Measurements from ENCODE around the gene SHB.
"Not testable (repeated sequence)": the region's sequence is repeated elsewhere in the genome, so short reads cannot be mapped to it uniquely, and the experiment has no call there.

The SHB gene

DNA sequence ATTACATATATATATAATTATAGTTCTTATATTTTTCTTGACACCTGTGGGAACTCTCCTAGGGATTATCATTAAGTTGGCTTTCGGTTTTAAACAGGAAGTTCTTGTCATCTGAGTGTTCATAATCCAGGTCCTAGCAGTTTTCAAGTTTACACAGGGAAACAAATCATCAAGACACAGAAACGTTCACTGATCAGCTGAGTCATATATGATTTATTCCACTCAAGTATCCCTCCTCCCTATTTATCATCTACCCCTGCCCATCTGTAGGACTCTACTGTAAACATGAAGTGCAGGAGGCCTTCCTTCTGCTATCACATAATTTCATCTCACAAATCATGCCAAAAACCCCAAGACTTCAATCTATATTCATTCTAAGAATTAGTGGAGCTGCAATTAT, 171.4 kb downstream of the SHB start:
- H3K4me3 ChIP-seq (ENCODE audit: low read length) = no peak overlapping the region
- no peak overlapping the region for H3K9ac ChIP-seq (ENCODE audit: low read length)
- H4K20me1 ChIP-seq (ENCODE audit: insufficient read depth, low read length) = peaks cover 5% of the 10 kb centered on the region; the same call in 1 of the 2 replicates
- H3K4me2 ChIP-seq (ENCODE audit: low read length) = no peak overlapping the region
- H3K79me2 ChIP-seq (ENCODE audit: low read length) = peaks cover 27% of the 10 kb centered on the region
- H3K4me1 ChIP-seq (ENCODE audit: low read length) = peaks cover 10% of the 10 kb centered on the region
- TF ChIP-seq CTCF (IDR thresholded peaks at IDR 0.05; ENCODE audit: low read depth, low read length) (no peak), EZH2phosphoT487 (IDR thresholded peaks at IDR 0.05; ENCODE audit: low read depth) (no peak)
- H3K36me3 ChIP-seq (replicated peaks; ENCODE audit: low read depth, low read length) = peaks cover 38% of the 10 kb centered on the region
- no peaks in the 10 kb centered on the region for H3K27me3 ChIP-seq (ENCODE audit: low read depth, low read length)
- no peak overlapping the region for H3K27ac ChIP-seq (ENCODE audit: low read length)
- H3K9me3 ChIP-seq (ENCODE audit: insufficient read depth, low read length) = no peaks in the 10 kb centered on the region
- H2AFZ ChIP-seq (ENCODE audit: low read depth, low read length) = no peak overlapping the region

DNA sequence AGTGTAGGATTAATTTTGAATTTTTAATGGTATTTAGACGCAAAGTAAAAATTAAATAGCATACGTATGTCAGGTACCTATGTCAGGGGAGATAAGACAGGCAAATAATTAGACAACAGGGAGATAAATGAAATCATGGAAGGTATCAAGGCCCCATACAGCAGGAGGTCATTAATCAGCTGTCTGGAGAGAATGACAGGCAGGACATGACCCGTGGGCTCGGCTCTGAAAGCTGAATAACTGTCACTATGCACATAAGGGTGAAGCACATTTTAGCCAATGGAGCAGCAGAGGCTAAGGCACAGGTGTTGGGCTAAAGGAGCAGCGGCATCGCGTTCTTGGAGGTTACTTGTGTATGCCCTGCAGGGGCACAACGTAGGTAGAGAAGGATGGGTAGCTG, 177.0 kb downstream of the SHB start:
- Histone ChIP-seq H3K9ac (ENCODE audit: low read length) (no peak overlapping the region), H3K4me1 (ENCODE audit: low read length) (no peaks in the 10 kb centered on the region), H3K4me3 (ENCODE audit: low read length) (no peak overlapping the region), H3K36me3 (replicated peaks; ENCODE audit: low read depth, low read length) (peaks cover 44% of the 10 kb centered on the region), H2AFZ (ENCODE audit: low read depth, low read length) (no peak overlapping the region), H3K9me3 (ENCODE audit: insufficient read depth, low read length) (no peaks in the 10 kb centered on the region), H3K79me2 (ENCODE audit: low read length) (peaks cover 6% of the 10 kb centered on the region; the same call in 1 of the 2 replicates), H3K4me2 (ENCODE audit: low read length) (no peak overlapping the region), H3K27me3 (ENCODE audit: low read depth, low read length) (no peaks in the 10 kb centered on the region), H3K27ac (ENCODE audit: low read length) (no peak overlapping the region), H4K20me1 (ENCODE audit: insufficient read depth, low read length) (no peaks in the 10 kb centered on the region)
- no peak for TF ChIP-seq EZH2phosphoT487 (IDR thresholded peaks at IDR 0.05; ENCODE audit: low read depth)
- TF ChIP-seq CTCF (IDR thresholded peaks at IDR 0.05; ENCODE audit: low read depth, low read length) = no peak

- H3K4me1 ChIP-seq (ENCODE audit: low read length); H3K9me3 ChIP-seq (ENCODE audit: insufficient read depth, low read length); H3K27ac ChIP-seq (ENCODE audit: low read length); H3K27me3 ChIP-seq (ENCODE audit: low read depth, low read length); H3K4me3 ChIP-seq (ENCODE audit: low read length); H4K20me1 ChIP-seq (ENCODE audit: insufficient read depth, low read length); H3K79me2 ChIP-seq (ENCODE audit: low read length); H3K9ac ChIP-seq (ENCODE audit: low read length); H2AFZ ChIP-seq (ENCODE audit: low read depth, low read length); H3K4me2 ChIP-seq (ENCODE audit: low read length): not testable (repeated sequence)
- peaks cover 38% of the 10 kb centered on the region for H3K36me3 ChIP-seq (replicated peaks; ENCODE audit: low read depth, low read length)
These were observed 178.0 kb downstream of the SHB start for GRCh38 chr9:37891042-37891441.

DNA sequence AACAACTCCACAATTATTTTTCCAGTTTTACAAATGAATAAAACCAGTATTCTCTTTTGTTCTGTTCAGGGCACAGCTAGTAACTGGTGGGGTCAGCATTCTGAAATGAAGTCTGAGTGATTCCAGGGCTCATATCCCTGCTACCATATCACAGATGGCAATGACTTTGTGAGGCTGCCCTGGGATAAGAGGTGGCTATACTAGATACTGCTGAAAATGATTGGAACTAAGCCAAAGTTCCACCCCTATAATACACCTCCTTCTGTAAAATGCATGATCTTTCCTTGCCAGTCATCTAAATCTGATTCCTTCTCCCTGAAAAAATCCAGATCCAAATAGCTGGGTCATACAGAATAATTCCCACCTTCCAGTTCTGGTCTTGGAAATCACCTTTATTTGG, 179.5 kb downstream of the SHB start:
- no peak overlapping the region for H2AFZ ChIP-seq (ENCODE audit: low read depth, low read length)
- H3K27me3 ChIP-seq (ENCODE audit: low read depth, low read length) = no peaks in the 10 kb centered on the region
- H3K9ac ChIP-seq (ENCODE audit: low read length) = no peak overlapping the region
- no peak overlapping the region for H3K27ac ChIP-seq (ENCODE audit: low read length)
- H3K4me3 ChIP-seq (ENCODE audit: low read length) = no peak overlapping the region
- TF ChIP-seq EZH2phosphoT487 (IDR thresholded peaks at IDR 0.05; ENCODE audit: low read depth) (no peak), CTCF (IDR thresholded peaks at IDR 0.05; ENCODE audit: low read depth, low read length) (no peak)
- no peaks in the 10 kb centered on the region for H4K20me1 ChIP-seq (ENCODE audit: insufficient read depth, low read length)
- peaks cover 6% of the 10 kb centered on the region; the same call in 1 of the 2 replicates for H3K79me2 ChIP-seq (ENCODE audit: low read length)
- H3K4me2 ChIP-seq (ENCODE audit: low read length) = no peak overlapping the region
- no peaks in the 10 kb centered on the region for H3K9me3 ChIP-seq (ENCODE audit: insufficient read depth, low read length)
- peaks cover 27% of the 10 kb centered on the region for H3K36me3 ChIP-seq (replicated peaks; ENCODE audit: low read depth, low read length)
- H3K4me1 ChIP-seq (ENCODE audit: low read length) = no peaks in the 10 kb centered on the region

- H3K4me1 ChIP-seq (ENCODE audit: low read length); H3K4me2 ChIP-seq (ENCODE audit: low read length); H3K27me3 ChIP-seq (ENCODE audit: low read depth, low read length); H3K4me3 ChIP-seq (ENCODE audit: low read length); H2AFZ ChIP-seq (ENCODE audit: low read depth, low read length); H3K9ac ChIP-seq (ENCODE audit: low read length); H3K9me3 ChIP-seq (ENCODE audit: insufficient read depth, low read length); H3K79me2 ChIP-seq (ENCODE audit: low read length); H3K27ac ChIP-seq (ENCODE audit: low read length); H4K20me1 ChIP-seq (ENCODE audit: insufficient read depth, low read length): not testable (repeated sequence)
- H3K36me3 ChIP-seq (replicated peaks; ENCODE audit: low read depth, low read length) = peaks cover 17% of the 10 kb centered on the region
These were observed 180.9 kb downstream of the SHB start for GRCh38 chr9:37887977-37888583.
